Kidney (tissue), 14 donors: ENCODE measurements around the gene TBL3. TPM values are rescaled to one million over a fixed set of nuclear protein-coding genes. Genes with fewer than 3 reads are reported as not detected.
A peak's percentile ranks its signal among the peaks of the same experiment; 100 is the strongest.

ENCODE experiments used
- DNase-seq, 5 donors: peaks; one replicate each; pipeline ENCODE4 v3.0.0-alpha.2; 2013 to 2020
- FAIRE-seq: peaks from 2 replicates; lab custom pipeline; 2012; peaks lifted over from hg19 to GRCh38; lab: Jason Lieb, UNC
- H3K27ac ChIP-seq, 2 donors: one replicate each; pipeline ENCODE4 v1.7.0; 2013; ENCODE audit warnings: low read depth in 2 of 2, low read length in 2 of 2, inconsistent platforms in 1 of 2
- H3K27me3 ChIP-seq: one replicate; pipeline ENCODE4 v1.7.1; 2013; ENCODE audit warnings: low read length, inconsistent platforms; ENCODE audit not compliant: control insufficient read depth, insufficient read depth
- H3K36me3 ChIP-seq, 3 donors: one replicate each; pipeline versions ENCODE4 v1.7.0 to v1.7.1; 2013; ENCODE audit warnings: low read length in 3 of 3, control low read depth in 1 of 3, inconsistent platforms in 1 of 3; ENCODE audit not compliant: insufficient read depth in 3 of 3, control insufficient read depth in 2 of 3
- H3K4me1 ChIP-seq, 3 donors: one replicate each; pipeline versions ENCODE4 v1.7.0 to v1.7.1; 2013; ENCODE audit warnings: low read length in 3 of 3, inconsistent platforms in 1 of 3, low read depth in 1 of 3; ENCODE audit not compliant: control insufficient read depth in 2 of 3, insufficient read depth in 2 of 3
- H3K4me3 ChIP-seq, 3 donors: one replicate each; pipeline versions ENCODE4 v1.7.0 to v1.8.1; 2013; ENCODE audit warnings: low read length in 3 of 3, control low read depth in 1 of 3, inconsistent platforms in 1 of 3
- H3K9ac ChIP-seq, 3 donors: one replicate each; pipeline versions ENCODE4 v1.7.0 to v1.7.1; 2013; ENCODE audit warnings: low read length in 3 of 3, control low read depth in 1 of 3, inconsistent platforms in 1 of 3
- H3K9me3 ChIP-seq, 3 donors: one replicate each; pipeline versions ENCODE4 v1.7.0 to v1.7.1; 2013; ENCODE audit warnings: low read length in 3 of 3, control low read depth in 1 of 3, inconsistent platforms in 1 of 3; ENCODE audit not compliant: control insufficient read depth in 2 of 3, insufficient read depth in 1 of 3
- intact Hi-C: fragments of 100-400 bp; cut with DNase I; formaldehyde crosslinking; loops from one replicate; pipeline ENCODE4 v1.11.1; 2022
- polyA plus RNA-seq: library from polyadenylated mRNA; stranded (reverse); fragments of 350-450 nt; fragmentation: Illumina TruSeq; extraction: RNeasy Lipid Tissue Mini Kit (QIAGEN cat#74804); gene quantifications from one replicate; pipeline ENCODE4 v1.2.3, GENCODE V29; 2014; ENCODE audit warnings: low read depth, low replicate concordance; ENCODE audit not compliant: insufficient read depth
- total RNA-seq: library from RNA; stranded (reverse); fragmentation: NEBNext Ultra II Directional; extraction: Animal tissue kit (Norgen Biotek cat#: 25700); gene quantifications from one replicate; pipeline ENCODE4 v1.2.1, GENCODE V29; 2021
- TF ChIP-seq, protein P1 (sequence below): IDR thresholded peaks from 3 replicates; pipeline ENCODE4 v1.5.1; 2012; ENCODE audit warnings: mild to moderate bottlenecking, moderate library complexity, borderline replicate concordance; ENCODE audit not compliant: insufficient read depth; ENCODE audit errors: extremely low read depth
- donor health status: control.
- donor health status: control.
- donor health status: control.
- donor health status: control.
- donor health status: control.
- donor health status: DM: yes; HTN: yes; CAD: no.
- donor health status: Normal renal cell carcinoma (clear cell type).

Gene TBL3
- total and polyA plus RNA-seq, 2 donors from 2014 or later = 33.3 to 38.5 TPM

DNA sequence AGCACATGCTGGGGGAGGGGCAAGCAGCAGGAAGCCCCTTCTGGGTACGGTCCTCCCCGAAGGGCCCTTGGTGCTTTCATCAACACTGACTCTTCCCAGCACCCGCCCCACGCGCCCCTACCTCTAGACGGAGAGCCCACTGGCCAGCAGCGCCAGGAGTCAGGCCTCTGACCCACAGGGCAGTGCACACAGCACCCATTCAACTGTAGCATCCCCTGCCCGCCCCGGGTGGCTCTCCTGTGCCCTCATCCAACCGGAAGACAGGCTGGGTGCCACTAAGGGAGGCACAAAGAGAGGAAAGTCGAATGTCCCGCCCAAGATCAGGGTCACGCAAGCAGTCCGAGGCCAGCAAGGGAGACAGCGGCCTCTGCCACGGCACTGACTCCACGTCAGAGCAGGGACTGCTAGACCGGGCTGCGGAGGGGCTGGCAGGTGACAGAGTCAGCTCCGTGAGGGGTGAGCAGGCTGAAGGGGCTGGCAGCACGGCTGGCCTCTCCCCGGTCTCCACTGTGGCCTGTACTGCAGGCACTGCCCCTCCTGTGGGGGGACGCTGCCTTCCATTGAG lies 38.7 kb upstream of the TBL3 start:
- H3K27ac ChIP-seq = no peak overlapping the region
- H3K36me3 ChIP-seq = peaks cover 0 to 4% (median 3%) of the 10 kb centered on the region in 3 donors
- intact Hi-C loops = no loop called here

DNA sequence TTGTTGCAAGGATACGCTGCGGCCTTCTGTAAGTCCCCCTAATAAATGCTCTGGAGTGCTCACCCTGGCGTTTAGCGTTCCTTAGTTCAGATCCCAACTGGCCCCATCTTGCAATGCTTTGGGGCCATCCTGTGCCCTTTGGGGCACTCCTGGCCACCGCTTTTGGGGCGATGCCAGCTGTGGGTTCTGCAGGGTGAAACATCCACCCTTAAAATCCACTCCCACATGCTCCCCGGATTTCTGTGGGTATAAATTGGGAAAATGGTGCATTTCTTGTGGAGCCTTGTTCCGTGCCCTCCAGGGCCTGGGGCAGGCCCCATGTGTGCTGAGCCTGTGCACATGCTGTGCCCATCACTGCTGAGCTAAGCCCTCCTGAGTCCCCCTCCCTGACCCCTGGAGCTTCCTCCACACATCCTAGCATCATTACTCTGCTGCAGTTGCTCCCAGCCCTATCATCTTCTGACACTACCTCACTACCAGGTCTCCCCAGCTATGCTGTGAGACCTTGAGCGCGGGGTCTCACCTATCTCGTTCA lies 34.8 kb upstream of the TBL3 start:
- intact Hi-C loops = no loop called here

More for the DNA sequence above, 38.7 kb upstream of the TBL3 start:
- DNase-seq = peak in 1 of 5 donors; percentile 51
- TF ChIP-seq, protein P1, sequence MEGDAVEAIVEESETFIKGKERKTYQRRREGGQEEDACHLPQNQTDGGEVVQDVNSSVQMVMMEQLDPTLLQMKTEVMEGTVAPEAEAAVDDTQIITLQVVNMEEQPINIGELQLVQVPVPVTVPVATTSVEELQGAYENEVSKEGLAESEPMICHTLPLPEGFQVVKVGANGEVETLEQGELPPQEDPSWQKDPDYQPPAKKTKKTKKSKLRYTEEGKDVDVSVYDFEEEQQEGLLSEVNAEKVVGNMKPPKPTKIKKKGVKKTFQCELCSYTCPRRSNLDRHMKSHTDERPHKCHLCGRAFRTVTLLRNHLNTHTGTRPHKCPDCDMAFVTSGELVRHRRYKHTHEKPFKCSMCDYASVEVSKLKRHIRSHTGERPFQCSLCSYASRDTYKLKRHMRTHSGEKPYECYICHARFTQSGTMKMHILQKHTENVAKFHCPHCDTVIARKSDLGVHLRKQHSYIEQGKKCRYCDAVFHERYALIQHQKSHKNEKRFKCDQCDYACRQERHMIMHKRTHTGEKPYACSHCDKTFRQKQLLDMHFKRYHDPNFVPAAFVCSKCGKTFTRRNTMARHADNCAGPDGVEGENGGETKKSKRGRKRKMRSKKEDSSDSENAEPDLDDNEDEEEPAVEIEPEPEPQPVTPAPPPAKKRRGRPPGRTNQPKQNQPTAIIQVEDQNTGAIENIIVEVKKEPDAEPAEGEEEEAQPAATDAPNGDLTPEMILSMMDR = no peak
- H3K4me3 ChIP-seq = no peak overlapping the region
- no peaks in the 10 kb centered on the region for H3K4me1 ChIP-seq
- H3K27me3 ChIP-seq = no peaks in the 10 kb centered on the region
- FAIRE-seq = no peak
- H3K9me3 ChIP-seq = no peaks in the 10 kb centered on the region
- H3K9ac ChIP-seq = no peak overlapping the region

DNA sequence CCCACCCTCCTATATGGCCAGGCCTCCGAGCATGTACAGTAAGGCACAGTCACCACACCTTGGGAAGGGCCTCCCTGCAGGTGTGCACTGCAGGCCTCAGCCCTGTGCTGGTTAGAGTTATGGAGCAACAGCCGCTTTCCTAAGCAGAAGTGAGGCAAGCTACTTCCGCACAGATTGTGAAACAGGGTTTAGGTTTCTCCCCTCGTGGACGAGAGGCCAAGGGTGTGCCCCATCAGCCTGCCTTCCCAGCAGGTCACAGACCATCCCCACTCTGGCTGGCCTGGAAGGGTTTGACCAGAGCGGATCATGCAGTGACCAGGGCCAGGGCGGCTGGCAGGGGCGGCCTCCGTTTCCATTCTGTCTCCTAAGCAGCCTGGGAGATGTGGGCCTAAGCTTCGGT lies 33.5 kb upstream of the TBL3 start:
- TF ChIP-seq, protein P1 = no peak
- H3K4me3 ChIP-seq = no peak overlapping the region
- H3K9me3 ChIP-seq = no peaks in the 10 kb centered on the region
- peaks cover 0 to 9% (median 6%) of the 10 kb centered on the region in 3 donors for H3K36me3 ChIP-seq
- no peak overlapping the region for H3K9ac ChIP-seq
- FAIRE-seq = no peak
- no peak for DNase-seq
- H3K27me3 ChIP-seq = no peaks in the 10 kb centered on the region
- no peak overlapping the region for H3K27ac ChIP-seq
- intact Hi-C loops = no loop called here
- peaks cover 0 to 10% (median 0%) of the 10 kb centered on the region in 3 donors for H3K4me1 ChIP-seq

More for the DNA sequence above, 34.8 kb upstream of the TBL3 start:
- Histone ChIP-seq H3K9ac (no peak overlapping the region), H3K4me3 (no peak overlapping the region), H3K4me1 (peaks cover 0 to 3% (median 0%) of the 10 kb centered on the region in 3 donors), H3K27ac (no peak overlapping the region), H3K36me3 (peaks cover 0 to 9% (median 6%) of the 10 kb centered on the region in 3 donors), H3K27me3 (no peaks in the 10 kb centered on the region), H3K9me3 (no peaks in the 10 kb centered on the region)
- TF ChIP-seq, protein P1 = no peak
- FAIRE-seq (no peak), DNase-seq (no peak)
